Spleen (tissue), 7 donors: ENCODE results near the gene KMO.

Experiments
- POLR2A ChIP-seq, 3 donors: fragments of 450-650 bp; IDR thresholded peaks; one replicate each; pipeline ENCODE4 v1.5.1; 2017; ENCODE audit warnings: antibody characterized with exemption in 3 of 3, mild to moderate bottlenecking in 1 of 3
- TF ChIP-seq, protein P1 (sequence below), 11 experiments: fragments of 200-600 bp in 7 of 11; fragments of 450-650 bp in 4 of 11; sonication (generic) in 4 of 11; IDR thresholded peaks in 8 of 11; conservative IDR thresholded peaks in 3 of 11; 1 replicate in 7 of 11; 2 replicates in 4 of 11; pipeline versions ENCODE4 v1.4.0 to v1.8.0; 2016 to 2021; ENCODE audit warnings: antibody characterized with exemption in 11 of 11, inconsistent platforms in 4 of 11, mild to moderate bottlenecking in 1 of 11
- donor health status: DM: no; HTN: no; CAD: no; lungs with moderate emphysema.
- donor health status: DM: no; HTN: no; CAD: no.
- donor health status: DM: no; HTN: no; CAD: no.

DNA sequence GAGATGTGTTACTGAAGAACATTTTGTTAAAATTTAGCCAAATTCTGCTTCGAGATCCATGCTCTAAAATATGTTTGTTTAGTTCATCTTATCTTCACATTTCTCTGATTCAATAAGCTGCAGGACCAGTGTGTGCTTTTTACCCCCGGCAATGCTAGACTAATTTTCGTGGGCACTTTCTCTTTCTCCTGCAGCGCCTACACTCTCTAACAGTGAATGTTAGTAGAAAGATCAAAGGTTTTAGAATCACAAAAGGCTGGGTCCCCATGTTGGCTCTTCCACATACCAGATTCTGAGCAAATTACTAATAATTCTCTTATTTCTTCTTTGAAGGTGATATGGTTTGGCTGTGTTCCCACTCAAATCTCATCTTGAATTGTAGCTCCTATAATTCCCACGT is 99.5 kb downstream of the KMO start:
- TF ChIP-seq, protein P1, sequence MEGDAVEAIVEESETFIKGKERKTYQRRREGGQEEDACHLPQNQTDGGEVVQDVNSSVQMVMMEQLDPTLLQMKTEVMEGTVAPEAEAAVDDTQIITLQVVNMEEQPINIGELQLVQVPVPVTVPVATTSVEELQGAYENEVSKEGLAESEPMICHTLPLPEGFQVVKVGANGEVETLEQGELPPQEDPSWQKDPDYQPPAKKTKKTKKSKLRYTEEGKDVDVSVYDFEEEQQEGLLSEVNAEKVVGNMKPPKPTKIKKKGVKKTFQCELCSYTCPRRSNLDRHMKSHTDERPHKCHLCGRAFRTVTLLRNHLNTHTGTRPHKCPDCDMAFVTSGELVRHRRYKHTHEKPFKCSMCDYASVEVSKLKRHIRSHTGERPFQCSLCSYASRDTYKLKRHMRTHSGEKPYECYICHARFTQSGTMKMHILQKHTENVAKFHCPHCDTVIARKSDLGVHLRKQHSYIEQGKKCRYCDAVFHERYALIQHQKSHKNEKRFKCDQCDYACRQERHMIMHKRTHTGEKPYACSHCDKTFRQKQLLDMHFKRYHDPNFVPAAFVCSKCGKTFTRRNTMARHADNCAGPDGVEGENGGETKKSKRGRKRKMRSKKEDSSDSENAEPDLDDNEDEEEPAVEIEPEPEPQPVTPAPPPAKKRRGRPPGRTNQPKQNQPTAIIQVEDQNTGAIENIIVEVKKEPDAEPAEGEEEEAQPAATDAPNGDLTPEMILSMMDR (IDR thresholded peaks at IDR 0.05 in 8 of 11, conservative IDR thresholded peaks at IDR 0.05 in 3 of 11), result no peak
- TF ChIP-seq POLR2A (IDR thresholded peaks at IDR 0.05), result no peak
